Upper lobe of left lung (tissue), 4 donors: ENCODE data around the gene LYSET.

ENCODE experiments used
- CTCF ChIP-seq, 6 experiments: fragments of 450-650 bp in 4 of 6; fragments of 200-600 bp in 2 of 6; sonication (generic) in 2 of 6; IDR thresholded peaks; one replicate each; pipeline ENCODE4 v1.5.1; 2016 to 2019; ENCODE audit warnings: antibody characterized with exemption in 6 of 6
- EP300 ChIP-seq, 4 donors: sonication (generic); formaldehyde crosslinking; IDR thresholded peaks; one replicate each; pipeline ENCODE4 v1.5.1; 2017; ENCODE audit warnings: antibody characterized with exemption in 4 of 4, control low read depth in 2 of 4
- POLR2A ChIP-seq, 4 donors: fragments of 450-650 bp; IDR thresholded peaks; one replicate each; pipeline ENCODE4 v1.5.1; 2016 to 2017; ENCODE audit warnings: antibody characterized with exemption in 4 of 4, mild to moderate bottlenecking in 2 of 4
- POLR2AphosphoS5 ChIP-seq, 2 donors: sonication (generic); formaldehyde crosslinking; IDR thresholded peaks; one replicate each; pipeline ENCODE4 v1.5.1; 2017; ENCODE audit warnings: antibody characterized with exemption in 2 of 2

- no peak for TF ChIP-seq CTCF (IDR thresholded peaks at IDR 0.05)
- no peak for TF ChIP-seq EP300 (IDR thresholded peaks at IDR 0.05)
- no peak for TF ChIP-seq POLR2AphosphoS5 (IDR thresholded peaks at IDR 0.05)
- no peak for TF ChIP-seq POLR2A (IDR thresholded peaks at IDR 0.05)
These were observed 11.1 kb upstream of the LYSET start for GRCh38 chr14:93173943-93174395.
